Panc1 (cell line): ENCODE data around the gene SLC10A7. TPM values are rescaled to one million over a fixed set of nuclear protein-coding genes. Genes with fewer than 3 reads are reported as not detected.

Source experiments
- ATAC-seq: fragments of 200-7000 bp; cut with Tn5 transposase; 2 replicates; pipeline ENCODE4 v1.9.1; 2020; ENCODE audit warnings: mild to moderate bottlenecking, moderate library complexity
- BruUV-seq: library from RNA; stranded (reverse); fragments of 400-500 nt; replicated peaks from 2 replicates; lab custom pipeline; 2021; lab: Mats Ljungman, UMichigan
- CTCF ChIA-PET: fragments of 300-600 bp; sonication (Branson Sonifier 250); formaldehyde crosslinking; loops from one replicate; lab custom pipeline; 2022; ENCODE audit warnings: antibody characterized with exemption; lab: Charles Lee
- POLR2A ChIA-PET: fragments of 300-600 bp; sonication (Branson Sonifier 250); formaldehyde crosslinking; loops from one replicate; lab custom pipeline; 2022; ENCODE audit warnings: antibody characterized with exemption; lab: Charles Lee
- DNase-seq: peaks from one replicate; pipeline ENCODE4 v3.0.0-alpha.2; 2010; ENCODE audit warnings: low read depth, low spot score
- H3K27ac ChIP-seq: 2 replicates; pipeline ENCODE4 v1.5.1; 2011; ENCODE audit warnings: mild to moderate bottlenecking, low read length, inconsistent platforms
- H3K27me3 ChIP-seq: fragments of 200-500 bp; sonication (Bioruptor generic); 2 replicates; pipeline ENCODE4 v1.6.0; 2014; ENCODE audit warnings: low read length, inconsistent platforms; ENCODE audit not compliant: control insufficient read depth, insufficient read depth
- H3K36me3 ChIP-seq: fragments of 200-500 bp; sonication (Bioruptor generic); 2 replicates; pipeline ENCODE4 v1.5.1; 2014; ENCODE audit warnings: inconsistent platforms, mild to moderate bottlenecking, low read length, moderate library complexity; ENCODE audit not compliant: control insufficient read depth, insufficient read depth
- H3K4me1 ChIP-seq: 2 replicates; pipeline ENCODE4 v1.5.1; 2011; ENCODE audit warnings: inconsistent platforms, mild to moderate bottlenecking, low read length, moderate library complexity; ENCODE audit not compliant: control insufficient read depth, insufficient read depth
- H3K4me3 ChIP-seq, 2 experiments: 2 replicates each; pipeline ENCODE4 v1.5.1; 2011 to 2012; ENCODE audit warnings: low read depth in 2 of 2, low read length in 2 of 2, mild to moderate bottlenecking in 2 of 2, inconsistent platforms in 1 of 2, moderate library complexity in 1 of 2
- H3K9me3 ChIP-seq: fragments of 200-500 bp; sonication (Bioruptor generic); 2 replicates; pipeline ENCODE4 v1.5.1; 2014; ENCODE audit warnings: low read depth, mild to moderate bottlenecking, inconsistent platforms, low read length, moderate library complexity; ENCODE audit not compliant: control insufficient read depth, insufficient read depth
- POLR2AphosphoS5 ChIP-seq: IDR thresholded peaks from 2 replicates; pipeline ENCODE4 v1.6.1; 2012; ENCODE audit warnings: mild to moderate bottlenecking, low read depth, low read length, moderate library complexity
- SIN3A ChIP-seq: IDR thresholded peaks from 2 replicates; pipeline ENCODE4 v1.6.1; 2012; ENCODE audit warnings: low read depth, mild to moderate bottlenecking, low read length, moderate library complexity, borderline replicate concordance; ENCODE audit not compliant: insufficient read depth
- TCF7L2 ChIP-seq: IDR thresholded peaks from 2 replicates; pipeline ENCODE4 v1.6.1; 2011; ENCODE audit warnings: mild to moderate bottlenecking, low read depth, low read length, inconsistent platforms
- in situ Hi-C: cut with HindIII; loops from 2 replicates; pipeline ENCODE4 v1.10.0; 2016; ENCODE audit warnings: low sequenced_read_pairs, low pct_unique_long_range_greater_than_20kb
- intact Hi-C: fragments of 100-400 bp; cut with micrococcal nuclease; formaldehyde crosslinking; loops from one replicate; pipeline ENCODE4 v1.10.0; 2022; ENCODE audit not compliant: unreplicated experiment
- total RNA-seq: library from RNA; stranded (reverse); gene quantifications from one replicate; pipeline ENCODE4 v1.2.1, GENCODE V29; 2021; ENCODE audit not compliant: unreplicated experiment
- TF ChIP-seq, protein P1 (sequence below): fragments of 450-650 bp; IDR thresholded peaks from 2 replicates; pipeline ENCODE4 v1.5.1; 2017; ENCODE audit warnings: mild to moderate bottlenecking
- TF ChIP-seq, protein P2 (sequence below), 2 experiments: IDR thresholded peaks; 2 replicates each; pipeline ENCODE4 v1.6.1; 2011 to 2012; ENCODE audit warnings: low read depth in 2 of 2, control low read depth in 1 of 2, low read length in 1 of 2, mild to moderate bottlenecking in 1 of 2, moderate library complexity in 1 of 2; ENCODE audit not compliant: insufficient read depth in 1 of 2

SLC10A7 gene
- total RNA-seq, 1 experiment from 2014 or later, result 1.5 TPM

DNA sequence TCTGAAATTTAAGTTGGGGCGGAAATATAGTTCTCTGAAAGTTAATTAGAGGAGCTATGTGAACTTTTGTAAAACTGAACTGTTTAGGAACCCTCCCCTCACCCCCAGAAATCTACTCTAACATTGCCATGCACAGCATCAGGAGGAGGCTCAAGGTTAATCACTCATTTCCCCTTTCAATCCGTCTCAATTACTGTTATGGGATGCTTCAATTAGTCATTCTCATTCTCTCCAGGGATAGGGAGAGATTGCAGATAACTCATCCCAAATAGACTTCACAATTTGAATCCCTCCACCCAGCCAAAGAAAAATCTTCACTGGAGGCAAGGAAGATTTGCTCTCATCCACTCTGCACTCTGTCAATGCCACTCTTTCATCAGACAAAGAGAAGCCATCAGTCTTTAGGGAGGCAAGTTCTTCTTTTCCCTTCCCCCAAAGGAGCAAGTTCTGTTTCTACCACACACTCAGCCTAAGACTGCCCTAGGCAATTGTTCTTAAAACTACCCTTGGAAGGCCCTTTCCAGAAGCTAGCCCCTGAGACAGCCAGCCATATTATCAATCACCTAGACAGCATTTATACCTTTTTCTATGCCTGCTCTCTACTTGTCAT lies 140.4 kb downstream of the SLC10A7 start:
- TF ChIP-seq POLR2AphosphoS5 (no peak), TCF7L2 (no peak), SIN3A (no peak)
- TF ChIP-seq, protein P1, sequence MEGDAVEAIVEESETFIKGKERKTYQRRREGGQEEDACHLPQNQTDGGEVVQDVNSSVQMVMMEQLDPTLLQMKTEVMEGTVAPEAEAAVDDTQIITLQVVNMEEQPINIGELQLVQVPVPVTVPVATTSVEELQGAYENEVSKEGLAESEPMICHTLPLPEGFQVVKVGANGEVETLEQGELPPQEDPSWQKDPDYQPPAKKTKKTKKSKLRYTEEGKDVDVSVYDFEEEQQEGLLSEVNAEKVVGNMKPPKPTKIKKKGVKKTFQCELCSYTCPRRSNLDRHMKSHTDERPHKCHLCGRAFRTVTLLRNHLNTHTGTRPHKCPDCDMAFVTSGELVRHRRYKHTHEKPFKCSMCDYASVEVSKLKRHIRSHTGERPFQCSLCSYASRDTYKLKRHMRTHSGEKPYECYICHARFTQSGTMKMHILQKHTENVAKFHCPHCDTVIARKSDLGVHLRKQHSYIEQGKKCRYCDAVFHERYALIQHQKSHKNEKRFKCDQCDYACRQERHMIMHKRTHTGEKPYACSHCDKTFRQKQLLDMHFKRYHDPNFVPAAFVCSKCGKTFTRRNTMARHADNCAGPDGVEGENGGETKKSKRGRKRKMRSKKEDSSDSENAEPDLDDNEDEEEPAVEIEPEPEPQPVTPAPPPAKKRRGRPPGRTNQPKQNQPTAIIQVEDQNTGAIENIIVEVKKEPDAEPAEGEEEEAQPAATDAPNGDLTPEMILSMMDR, result no peak
- TF ChIP-seq, protein P2, sequence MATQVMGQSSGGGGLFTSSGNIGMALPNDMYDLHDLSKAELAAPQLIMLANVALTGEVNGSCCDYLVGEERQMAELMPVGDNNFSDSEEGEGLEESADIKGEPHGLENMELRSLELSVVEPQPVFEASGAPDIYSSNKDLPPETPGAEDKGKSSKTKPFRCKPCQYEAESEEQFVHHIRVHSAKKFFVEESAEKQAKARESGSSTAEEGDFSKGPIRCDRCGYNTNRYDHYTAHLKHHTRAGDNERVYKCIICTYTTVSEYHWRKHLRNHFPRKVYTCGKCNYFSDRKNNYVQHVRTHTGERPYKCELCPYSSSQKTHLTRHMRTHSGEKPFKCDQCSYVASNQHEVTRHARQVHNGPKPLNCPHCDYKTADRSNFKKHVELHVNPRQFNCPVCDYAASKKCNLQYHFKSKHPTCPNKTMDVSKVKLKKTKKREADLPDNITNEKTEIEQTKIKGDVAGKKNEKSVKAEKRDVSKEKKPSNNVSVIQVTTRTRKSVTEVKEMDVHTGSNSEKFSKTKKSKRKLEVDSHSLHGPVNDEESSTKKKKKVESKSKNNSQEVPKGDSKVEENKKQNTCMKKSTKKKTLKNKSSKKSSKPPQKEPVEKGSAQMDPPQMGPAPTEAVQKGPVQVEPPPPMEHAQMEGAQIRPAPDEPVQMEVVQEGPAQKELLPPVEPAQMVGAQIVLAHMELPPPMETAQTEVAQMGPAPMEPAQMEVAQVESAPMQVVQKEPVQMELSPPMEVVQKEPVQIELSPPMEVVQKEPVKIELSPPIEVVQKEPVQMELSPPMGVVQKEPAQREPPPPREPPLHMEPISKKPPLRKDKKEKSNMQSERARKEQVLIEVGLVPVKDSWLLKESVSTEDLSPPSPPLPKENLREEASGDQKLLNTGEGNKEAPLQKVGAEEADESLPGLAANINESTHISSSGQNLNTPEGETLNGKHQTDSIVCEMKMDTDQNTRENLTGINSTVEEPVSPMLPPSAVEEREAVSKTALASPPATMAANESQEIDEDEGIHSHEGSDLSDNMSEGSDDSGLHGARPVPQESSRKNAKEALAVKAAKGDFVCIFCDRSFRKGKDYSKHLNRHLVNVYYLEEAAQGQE (IDR thresholded peaks at IDR 0.05; ENCODE audit: insufficient read depth in 1 of 2, low read depth in 2 of 2, low read length in 1 of 2), result no peak
- intact Hi-C loops, result no loop called here
- ChIA-PET CTCF (no interaction called here), POLR2A (no interaction called here)
- no peaks in the 10 kb centered on the region for H3K27me3 ChIP-seq
- ATAC-seq, result no peak
- no peak overlapping the region for H3K27ac ChIP-seq
- in situ Hi-C loops, result no loop called here
- no peaks in the 10 kb centered on the region for H3K9me3 ChIP-seq
- H3K4me3 ChIP-seq, result no peak overlapping the region
- no peak for DNase-seq
- H3K4me1 ChIP-seq, result no peaks in the 10 kb centered on the region
- no peaks in the 10 kb centered on the region for H3K36me3 ChIP-seq
- no TSS peak for BruUV-seq

DNA sequence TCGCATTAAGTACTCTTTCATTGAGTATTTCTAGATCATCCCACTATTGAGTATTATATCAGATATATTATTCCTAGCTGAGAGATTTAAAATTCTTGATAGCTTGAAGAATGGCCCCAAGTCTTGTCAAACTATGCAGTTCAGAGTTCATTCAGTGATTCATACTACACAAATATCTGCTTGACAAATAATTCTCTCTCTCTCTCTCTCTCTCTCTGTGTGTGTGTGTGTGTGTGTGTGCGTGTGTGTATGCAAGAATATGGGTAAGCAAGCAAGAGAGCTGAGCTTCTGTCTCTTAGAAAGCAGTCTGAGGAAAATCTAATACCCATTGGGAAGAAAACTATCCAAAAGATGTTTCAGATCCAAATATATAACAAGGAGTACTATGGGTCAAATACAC lies 142.0 kb downstream of the SLC10A7 start:
- intact Hi-C loops, result no loop called here
- TF ChIP-seq SIN3A (no peak), POLR2AphosphoS5 (no peak), TCF7L2 (no peak)
- TF ChIP-seq, protein P2 (IDR thresholded peaks at IDR 0.05; ENCODE audit: insufficient read depth in 1 of 2, low read depth in 2 of 2, low read length in 1 of 2), result no peak
- TF ChIP-seq, protein P1, result no peak
- POLR2A ChIA-PET, result no interaction called here

More for the DNA sequence above, 142.0 kb downstream of the SLC10A7 start:
- H3K4me3 ChIP-seq, result no peak overlapping the region
- no peaks in the 10 kb centered on the region for H3K4me1 ChIP-seq
- CTCF ChIA-PET, result interaction anchor here (0.6 kb wide), 1 partner anchor 206 kb away, joined by 3 read pairs; no protein-coding TSS in a partner anchor
- no peaks in the 10 kb centered on the region for H3K27me3 ChIP-seq
- no peaks in the 10 kb centered on the region for H3K9me3 ChIP-seq
- in situ Hi-C loops, result no loop called here
- no peak overlapping the region for H3K27ac ChIP-seq
- no peaks in the 10 kb centered on the region for H3K36me3 ChIP-seq
- no TSS peak for BruUV-seq
- DNase-seq (no peak), ATAC-seq (no peak)
